Left colon (tissue), 2 donors: ENCODE measurements around the gene CDKN1C. TPM values are rescaled to one million over a fixed set of nuclear protein-coding genes. Genes with fewer than 3 reads are reported as not detected.

ENCODE experiments used
- ATAC-seq: fragments of 200-7000 bp; cut with Tn5 transposase; one replicate; pipeline ENCODE4 v1.9.1; 2020; ENCODE audit warnings: mild to moderate bottlenecking, moderate library complexity
- DNase-seq, 2 donors: peaks; one replicate each; pipeline ENCODE4 v3.0.0-alpha.2; 2020
- intact Hi-C, 2 donors: fragments of 100-400 bp; cut with DNase I in 1 of 2; cut with micrococcal nuclease in 1 of 2; formaldehyde crosslinking; loops; one replicate each; pipeline versions ENCODE4 v1.11.2 to v1.14.0; 2022; cut with DNase I, micrococcal nuclease
- total RNA-seq, 2 donors: library from RNA; stranded (reverse); fragmentation: NEBNext Ultra II Directional; extraction: Animal tissue kit (Norgen Biotek cat#: 25700); gene quantifications; one replicate each; pipeline ENCODE4 v1.2.1, GENCODE V29; 2021
- donor health status: DM: no; HTN: no; CAD: no.
- donor health status: DM: yes; HTN: yes; CAD: no.

Gene CDKN1C
- total RNA-seq, 2 donors from 2014 or later = 5.8 to 10.6 TPM

GRCh38 chr11:2841411-2842190 is 44.0 kb downstream of the CDKN1C start:
- intact Hi-C loops = no loop called here
- ATAC-seq = no peak
- no peak for DNase-seq

- DNase-seq = no peak
- ATAC-seq = no peak
- intact Hi-C loops = no loop called here
Observed at GRCh38 chr11:2839395-2839943, 46.1 kb downstream of the CDKN1C start.

GRCh38 chr11:2838676-2839294 is 46.8 kb downstream of the CDKN1C start:
- ATAC-seq (no peak), DNase-seq (no peak)
- intact Hi-C loops = no loop called here

GRCh38 chr11:2838091-2838490 is 47.5 kb downstream of the CDKN1C start:
- intact Hi-C loops = no loop called here
- ATAC-seq = no peak
- no peak for DNase-seq

GRCh38 chr11:2837651-2838050 is 47.9 kb downstream of the CDKN1C start:
- DNase-seq (no peak), ATAC-seq (no peak)
- intact Hi-C loops = no loop called here

- ATAC-seq (peak; percentile 90), DNase-seq (peak; percentile 79 to 80)
- intact Hi-C loops = no loop called here
Observed at GRCh38 chr11:2837096-2837601, 48.4 kb downstream of the CDKN1C start.

GRCh38 chr11:2836315-2837095 is 49.1 kb downstream of the CDKN1C start:
- ATAC-seq (no peak), DNase-seq (no peak)
- intact Hi-C loops = no loop called here

- ATAC-seq (no peak), DNase-seq (no peak)
- intact Hi-C loops = no loop called here
Observed at GRCh38 chr11:2835751-2836150, 49.8 kb downstream of the CDKN1C start.

- ATAC-seq = no peak
- intact Hi-C loops = no loop called here
- DNase-seq = no peak
Observed at GRCh38 chr11:2835296-2835695, 50.3 kb downstream of the CDKN1C start.

GRCh38 chr11:2834503-2835273 is 50.9 kb downstream of the CDKN1C start:
- intact Hi-C loops = no loop called here
- no peak for ATAC-seq
- DNase-seq = no peak

- intact Hi-C loops = no loop called here
- no peak for DNase-seq
- ATAC-seq = no peak
Observed at GRCh38 chr11:2833716-2834502, 51.7 kb downstream of the CDKN1C start.

Other genes with a start within 250 kb of the CDKN1C start
- 1 to 10 TPM; 1.1 to 1.9 TPM for gene KCNQ1OT1, start 185.8 kb downstream of the CDKN1C start, total RNA-seq
- gene PHLDA2, start 43.6 kb upstream of the CDKN1C start, total RNA-seq = 10 to 100 TPM; 29.9 to 36.7 TPM
- gene NAP1L4, start 106.6 kb upstream of the CDKN1C start, total RNA-seq = 100 to 1,000 TPM in 1 of 2 donors, 10 to 100 TPM in 1; 88.8 to 103 TPM
- gene CARS1, start 171.6 kb upstream of the CDKN1C start, total RNA-seq = 10 to 100 TPM; 43.2 to 56.2 TPM